ENCODE measurements around the gene HTT. TPM values are rescaled to one million over a fixed set of nuclear protein-coding genes. Genes with fewer than 3 reads are reported as not detected.

Gene HTT
- total and polyA plus RNA-seq, 12 donors = 16.1 to 77.1 (median 47.1) TPM

GRCh38 chr4:3186609-3187008, 112.1 kb downstream of the HTT start:
- WGBS, 4 donors = 90 to 100% (median 95%) methylated on average over 9 to 11 of the region's 11 CpGs
- DNase-seq = no peak
- TF ChIP-seq POLR2A (IDR thresholded peaks at IDR 0.05) (no peak), CTCF (IDR thresholded peaks at IDR 0.05) (no peak)
- H3K9me3 ChIP-seq (replicated peaks in 1 of 3) = no peaks in the 10 kb centered on the region
- intact Hi-C loops (cut with DNase I) = no loop called here
- H3K27me3 ChIP-seq = no peaks in the 10 kb centered on the region
- no peak overlapping the region for H3K27ac ChIP-seq
- no peak overlapping the region for H3K4me3 ChIP-seq
- peaks cover 0 to 3% of the 10 kb centered on the region in 2 donors for H3K4me1 ChIP-seq (replicated peaks in 1 of 2)
- H3K36me3 ChIP-seq (replicated peaks in 1 of 2) = peaks cover 0 to 59% of the 10 kb centered on the region in 2 donors

GRCh38 chr4:3188118-3188517, 113.6 kb downstream of the HTT start:
- DNase-seq = no peak
- intact Hi-C loops (cut with DNase I) = no loop called here
- 82 to 88% (median 85%) methylated on average over 6 of the region's 6 CpGs for WGBS, 4 donors
- TF ChIP-seq CTCF (IDR thresholded peaks at IDR 0.05) (no peak), POLR2A (IDR thresholded peaks at IDR 0.05) (no peak)
- Histone ChIP-seq H3K36me3 (replicated peaks in 1 of 2) (peaks cover 0 to 44% of the 10 kb centered on the region in 2 donors), H3K27ac (no peak overlapping the region), H3K4me1 (replicated peaks in 1 of 2) (peaks cover 0 to 3% of the 10 kb centered on the region in 2 donors), H3K27me3 (no peaks in the 10 kb centered on the region), H3K9me3 (replicated peaks in 1 of 3) (no peaks in the 10 kb centered on the region), H3K4me3 (no peak overlapping the region)

GRCh38 chr4:3189459-3189858, 115.0 kb downstream of the HTT start:
- peaks cover 0 to 3% of the 10 kb centered on the region in 2 donors for H3K4me1 ChIP-seq (replicated peaks in 1 of 2)
- H3K36me3 ChIP-seq (replicated peaks in 1 of 2) = peaks cover 0 to 34% of the 10 kb centered on the region in 2 donors
- H3K27ac ChIP-seq = no peak overlapping the region
- H3K27me3 ChIP-seq = no peaks in the 10 kb centered on the region
- TF ChIP-seq POLR2A (IDR thresholded peaks at IDR 0.05) (no peak), CTCF (IDR thresholded peaks at IDR 0.05) (no peak)
- DNase-seq = no peak
- intact Hi-C loops (cut with DNase I) = no loop called here
- H3K4me3 ChIP-seq = no peak overlapping the region
- H3K9me3 ChIP-seq (replicated peaks in 1 of 3) = no peaks in the 10 kb centered on the region

- no peak overlapping the region for H3K27ac ChIP-seq
- intact Hi-C loops (cut with DNase I) = loop anchor here in 1 of 2 donors (10.0 kb wide), 1 partner anchor 254 kb away; the partner anchor contains the start of gene HGFAC
- H3K9me3 ChIP-seq (replicated peaks in 1 of 3) = no peaks in the 10 kb centered on the region
- DNase-seq = peak in 1 of 7 donors; percentile 11
- peaks cover 0 to 34% of the 10 kb centered on the region in 2 donors for H3K36me3 ChIP-seq (replicated peaks in 1 of 2)
- H3K4me1 ChIP-seq (replicated peaks in 1 of 2) = peaks cover 0 to 3% of the 10 kb centered on the region in 2 donors
- 55 to 75% (median 61%) methylated on average over 5 of the region's 5 CpGs for WGBS, 4 donors
- H3K4me3 ChIP-seq = no peak overlapping the region
- TF ChIP-seq POLR2A (IDR thresholded peaks at IDR 0.05) (no peak), CTCF (IDR thresholded peaks at IDR 0.05) (no peak)
- no peaks in the 10 kb centered on the region for H3K27me3 ChIP-seq
Observed at GRCh38 chr4:3190549-3190948, 116.1 kb downstream of the HTT start.

Measured in adrenal gland (tissue), 12 donors.